ENCODE results near the gene HIF1AN. TPM values are rescaled to one million over a fixed set of nuclear protein-coding genes. Genes with fewer than 3 reads are reported as not detected.
A peak's percentile ranks its signal among the peaks of the same experiment; 100 is the strongest.

Gene HIF1AN
- total RNA-seq, 1 donor from 2014 or later = 13.0 TPM

DNA sequence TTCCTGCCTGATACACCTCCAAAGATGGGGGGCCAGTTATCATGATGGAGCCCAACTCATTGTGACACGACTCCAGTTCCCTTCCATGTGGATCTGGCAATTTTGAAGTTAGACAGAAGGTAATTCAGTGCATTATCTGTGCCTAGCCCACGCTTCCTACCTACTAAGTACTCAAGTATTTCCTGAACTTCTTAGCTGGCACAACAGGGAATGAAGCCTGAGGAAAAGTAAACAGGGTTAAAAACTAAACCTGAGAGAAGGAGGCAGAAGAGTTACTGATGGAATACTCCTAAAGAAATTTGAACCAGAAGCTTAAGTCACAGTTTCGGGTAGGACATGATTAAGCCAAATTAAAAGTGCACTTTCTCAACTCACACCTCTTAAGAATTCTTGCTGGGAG is 14.9 kb upstream of the HIF1AN start:
- ATAC-seq (no peak), DNase-seq (ENCODE audit: low spot score) (no peak)

DNA sequence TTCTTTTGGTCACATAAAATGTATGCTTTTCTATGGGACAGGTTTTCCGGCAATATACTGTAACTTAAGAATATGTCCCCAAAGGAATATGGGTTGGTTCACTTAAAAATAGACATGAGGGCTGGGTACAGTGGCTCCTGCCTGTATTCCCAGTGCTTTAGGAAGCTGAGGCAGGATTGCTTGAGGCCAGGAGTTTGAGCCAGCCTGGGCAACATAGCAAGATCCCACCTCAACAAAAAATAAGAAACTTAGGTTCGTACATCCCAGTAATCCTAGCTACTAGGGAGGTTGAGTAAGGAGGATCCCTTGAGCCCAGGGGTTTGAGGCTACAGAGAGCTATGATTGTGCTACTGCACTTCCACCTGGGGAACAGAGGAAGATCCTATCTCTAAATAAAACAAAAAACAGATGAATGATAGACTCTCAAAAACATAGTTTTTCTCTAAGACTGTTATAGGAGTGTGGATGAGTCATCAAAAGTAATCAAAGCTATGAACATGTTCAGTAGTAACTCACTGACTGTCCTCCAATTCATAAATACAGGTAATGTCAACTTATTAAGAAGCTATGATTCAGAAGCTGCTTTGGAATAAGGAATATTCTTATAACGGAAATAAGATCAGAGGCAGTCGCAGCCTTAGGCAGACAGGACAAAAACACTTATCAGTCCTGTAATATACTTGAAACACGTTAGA is 13.5 kb upstream of the HIF1AN start:
- no peak for ATAC-seq
- DNase-seq (ENCODE audit: low spot score) = no peak

DNA sequence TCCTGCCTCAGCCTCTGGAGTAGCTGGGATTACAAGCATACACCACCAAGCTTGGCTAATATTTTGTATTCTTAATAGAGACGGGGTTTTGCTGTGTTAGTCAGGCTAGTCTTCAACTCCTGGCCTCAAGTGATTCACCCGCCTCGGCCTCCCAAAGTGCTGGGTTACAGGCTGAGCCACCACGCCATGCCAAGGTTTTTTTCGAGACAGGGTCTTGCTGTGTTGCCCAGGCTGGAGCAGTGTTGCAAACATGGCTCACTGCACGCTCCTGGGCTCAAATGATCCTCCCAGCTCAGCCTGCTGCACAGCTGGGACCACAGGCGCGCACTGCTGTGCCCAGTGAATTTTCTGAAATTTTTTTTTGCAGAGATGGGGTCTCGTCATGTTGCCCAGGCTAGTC is 12.8 kb upstream of the HIF1AN start:
- DNase-seq (ENCODE audit: low spot score) (no peak), ATAC-seq (no peak)

DNA sequence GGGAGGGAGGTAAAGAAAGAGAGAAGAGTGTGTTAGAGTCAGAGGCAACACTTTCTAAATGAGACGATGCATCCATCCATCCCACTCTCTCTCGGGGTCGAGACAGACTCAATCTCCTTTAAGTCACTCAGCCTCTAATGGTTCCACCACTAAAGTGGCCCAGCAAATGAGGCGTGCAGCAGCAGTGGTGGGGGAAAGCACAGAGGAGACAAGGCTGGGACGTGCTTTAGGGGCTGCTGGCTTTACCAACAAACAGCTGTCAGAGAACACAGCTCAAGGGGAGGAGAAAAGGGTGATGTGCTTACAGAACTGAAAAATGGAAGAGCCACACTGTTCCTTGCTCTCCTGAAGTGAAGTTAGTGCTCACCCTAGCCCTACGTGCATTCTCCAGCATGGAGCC is 11.5 kb upstream of the HIF1AN start:
- DNase-seq (ENCODE audit: low spot score) (no peak), ATAC-seq (no peak)

DNA sequence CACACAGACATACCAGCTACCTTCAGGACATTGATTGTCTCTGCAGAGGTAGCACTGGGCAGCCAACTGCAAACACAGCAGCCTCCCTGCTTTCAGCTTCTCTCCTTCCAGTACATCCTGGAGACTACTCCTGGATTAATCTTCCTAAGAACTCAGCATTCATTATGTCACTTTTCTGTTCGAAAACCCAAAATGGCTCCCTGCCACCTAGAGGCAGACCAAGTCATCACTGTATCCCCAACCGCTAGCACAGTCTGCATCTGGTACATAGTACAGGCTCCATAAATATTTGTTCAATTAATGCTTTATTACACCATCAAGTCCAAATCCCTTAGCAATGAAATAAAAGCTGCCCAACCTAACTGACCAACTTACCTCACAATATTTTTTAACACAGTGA is 11.1 kb upstream of the HIF1AN start:
- DNase-seq (ENCODE audit: low spot score) (no peak), ATAC-seq (no peak)

DNA sequence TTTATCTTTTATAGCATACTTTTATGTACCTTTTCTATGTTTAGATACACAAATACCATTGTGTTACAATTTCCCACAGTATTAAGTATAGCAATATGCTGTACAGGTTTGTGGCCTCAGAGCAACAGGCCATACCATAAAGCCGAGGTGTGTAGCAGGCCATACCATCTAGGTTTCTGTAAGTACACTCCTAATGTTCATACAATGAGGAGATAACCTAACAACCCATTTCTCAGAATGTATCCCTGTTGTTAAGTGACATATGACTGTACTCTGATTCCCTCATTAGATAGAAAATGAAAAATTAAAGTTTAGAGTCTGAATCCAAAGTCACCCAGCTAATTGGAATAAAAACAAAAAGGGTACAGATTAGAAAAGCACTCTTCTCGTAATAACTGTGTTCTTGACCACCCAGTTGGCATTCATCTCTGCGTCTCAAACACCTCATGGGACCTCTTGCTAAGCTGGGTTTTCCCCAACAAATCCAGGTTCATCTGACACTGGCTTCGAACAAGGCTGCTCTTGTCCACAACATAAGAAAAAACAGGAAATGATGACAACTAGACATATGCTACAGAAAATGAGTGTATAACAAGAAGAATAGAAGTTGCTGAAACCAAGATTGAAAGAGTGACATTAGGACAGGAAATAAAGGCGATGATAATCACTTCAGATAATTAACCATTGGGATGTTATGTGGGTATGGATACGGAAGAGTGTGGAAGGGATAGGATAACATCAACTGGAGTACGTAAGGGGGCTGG is 7.4 kb upstream of the HIF1AN start:
- no peak for DNase-seq (ENCODE audit: low spot score)
- ATAC-seq = no peak

DNA sequence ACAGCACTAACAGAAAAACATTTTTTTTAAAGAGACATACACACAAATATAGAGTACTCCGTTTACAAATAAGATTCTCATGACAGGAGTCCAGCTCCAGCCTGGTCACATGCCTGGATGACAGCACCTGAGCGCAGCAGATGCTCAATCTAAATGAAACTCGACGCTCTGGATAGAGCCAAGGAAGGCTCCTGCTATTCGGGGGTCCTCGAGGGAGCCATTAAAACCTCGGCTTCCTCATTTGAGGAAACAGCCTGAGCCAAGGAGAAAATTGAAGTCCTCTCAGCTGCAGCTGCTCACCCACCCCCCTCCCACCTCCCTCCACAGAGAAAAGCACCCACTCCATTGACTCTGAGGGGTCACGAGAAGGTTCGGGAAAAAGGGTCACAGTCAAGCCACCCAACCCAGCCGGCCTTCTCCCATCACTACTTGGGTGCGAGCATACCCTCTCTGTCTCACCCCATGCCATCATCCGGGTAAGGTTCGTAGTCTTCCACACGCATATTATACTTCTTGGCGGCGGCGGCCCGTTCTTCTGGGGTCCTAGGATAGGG is 6.7 kb upstream of the HIF1AN start:
- DNase-seq (ENCODE audit: low spot score) (no peak), ATAC-seq (no peak)

DNA sequence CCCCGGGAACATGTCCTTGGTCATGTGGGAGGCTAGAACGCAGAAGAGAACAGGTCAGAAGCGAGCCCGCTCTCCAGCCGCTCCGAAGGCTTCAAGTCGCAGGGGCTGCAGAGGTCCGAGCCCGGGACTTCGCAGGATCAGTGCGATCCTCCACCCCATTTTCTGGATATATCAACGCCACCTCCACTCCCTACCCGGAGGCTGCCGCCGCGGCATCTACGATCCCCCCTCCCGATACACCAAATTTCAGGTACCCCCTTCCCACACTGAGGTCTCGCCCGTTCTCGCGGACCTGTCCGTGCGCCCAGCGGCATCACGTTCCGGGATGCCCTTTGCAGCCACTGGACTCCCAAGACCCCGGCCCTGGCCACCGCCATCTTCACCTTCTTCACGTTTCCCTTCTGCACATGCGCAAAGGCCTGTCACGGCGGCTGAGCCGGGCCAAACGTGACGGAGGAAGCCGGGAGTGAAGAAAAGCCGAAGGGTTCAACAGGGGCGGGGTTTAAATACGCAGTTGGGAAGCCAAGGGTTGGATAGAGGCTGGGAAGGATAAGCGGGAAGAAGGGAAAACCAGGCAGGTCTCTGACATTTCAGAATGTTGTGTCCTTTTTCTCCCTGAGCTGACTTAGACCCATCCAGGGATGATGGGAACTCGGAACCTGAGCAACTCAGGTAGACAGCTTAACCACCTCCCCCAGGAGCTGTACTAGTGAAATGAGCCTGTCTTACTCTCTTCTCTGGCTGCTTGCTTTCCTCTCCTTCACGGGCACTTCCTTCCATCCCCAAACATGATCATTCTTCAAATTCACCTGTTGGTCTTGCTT is 6.1 kb upstream of the HIF1AN start, which contains the start of gene NDUFB8:
NDUFB8 (minus strand) TSS at position 397 of the 824 bp plus-strand sequence; CDS start at position 377, 20 bp downstream.
- ATAC-seq (peak; percentile 94), DNase-seq (ENCODE audit: low spot score) (peak; percentile 93)

DNA sequence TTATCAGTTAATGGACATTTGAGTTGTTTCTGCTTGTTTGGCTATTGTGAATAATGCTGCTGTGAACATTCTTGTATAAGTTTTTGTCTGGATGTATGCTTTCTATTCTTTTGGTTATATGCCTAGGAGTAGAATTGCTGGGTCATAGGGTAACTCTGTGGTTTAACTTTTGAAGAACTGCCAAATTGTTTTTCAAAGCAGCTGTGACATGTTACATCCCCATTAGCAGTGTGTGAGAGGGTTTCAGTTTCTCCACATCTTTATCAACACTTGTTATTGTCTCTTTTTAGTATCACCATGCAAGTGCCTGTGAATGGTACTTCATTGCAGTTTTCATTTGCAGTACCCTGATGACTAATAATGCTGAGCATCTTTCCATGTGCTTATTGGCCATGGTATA is 4.0 kb upstream of the HIF1AN start:
- DNase-seq (ENCODE audit: low spot score) (no peak), ATAC-seq (no peak)

DNA sequence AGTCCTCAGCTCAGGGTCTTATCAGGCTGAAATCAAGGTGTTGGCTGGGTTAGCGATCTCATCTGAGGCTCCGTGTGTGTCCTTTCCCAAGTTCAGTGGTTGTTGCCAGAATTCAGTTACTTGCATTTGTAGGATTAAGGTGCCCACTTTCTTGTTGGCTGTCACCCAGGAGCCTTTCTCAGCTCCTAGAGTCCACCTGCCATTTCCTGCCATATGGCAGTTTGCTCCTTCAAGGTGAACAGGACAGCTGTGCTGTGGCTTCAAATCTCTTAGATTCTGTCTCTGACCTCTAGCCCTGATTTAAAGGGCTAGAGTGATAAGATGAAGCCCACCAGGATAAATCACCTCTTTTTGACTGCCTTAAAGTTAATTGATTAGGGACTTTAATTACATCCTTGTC is 1.0 kb upstream of the HIF1AN start:
- no peak for DNase-seq (ENCODE audit: low spot score)
- ATAC-seq = no peak

DNA sequence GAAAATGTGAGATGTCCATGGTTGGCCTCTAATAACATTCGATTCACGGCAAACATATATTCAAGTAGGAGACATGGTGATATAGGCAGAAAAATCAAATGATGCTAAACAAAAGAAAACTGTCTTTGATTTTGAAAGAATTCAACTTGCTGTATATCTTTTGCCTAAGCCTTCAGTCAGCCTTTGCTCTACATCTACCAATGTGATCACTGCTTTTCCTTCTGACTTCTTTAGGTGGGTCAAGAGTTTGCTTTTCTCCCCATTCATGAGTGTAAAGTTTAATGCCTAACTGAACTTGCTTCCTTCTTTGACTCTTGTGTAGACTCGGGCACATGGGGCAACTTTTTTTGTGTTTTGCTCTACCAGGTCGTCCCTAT is 417 bp upstream of the HIF1AN start:
- peak; percentile 24 for ATAC-seq
- no peak for DNase-seq (ENCODE audit: low spot score)

DNA sequence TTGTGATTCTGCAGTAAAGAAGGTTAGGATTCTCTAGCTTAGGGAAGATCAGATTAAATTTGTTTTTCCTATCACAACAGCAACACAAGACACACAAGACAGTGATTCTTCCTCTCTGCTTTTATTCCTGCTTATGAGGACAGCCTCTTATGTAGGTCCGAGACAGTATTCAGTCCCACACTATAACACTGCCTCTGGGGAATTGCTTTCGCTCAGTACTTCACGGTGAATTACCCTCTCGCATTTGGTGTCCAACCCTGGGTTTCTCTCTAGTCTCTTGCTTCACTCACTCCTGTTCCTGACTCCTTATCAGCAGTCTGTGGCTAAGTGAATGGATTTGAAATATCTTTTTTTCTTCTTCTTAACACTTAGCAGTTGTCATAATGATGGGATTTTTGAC is 1.7 kb downstream of the HIF1AN start:
- no peak for DNase-seq (ENCODE audit: low spot score)
- no peak for ATAC-seq

DNA sequence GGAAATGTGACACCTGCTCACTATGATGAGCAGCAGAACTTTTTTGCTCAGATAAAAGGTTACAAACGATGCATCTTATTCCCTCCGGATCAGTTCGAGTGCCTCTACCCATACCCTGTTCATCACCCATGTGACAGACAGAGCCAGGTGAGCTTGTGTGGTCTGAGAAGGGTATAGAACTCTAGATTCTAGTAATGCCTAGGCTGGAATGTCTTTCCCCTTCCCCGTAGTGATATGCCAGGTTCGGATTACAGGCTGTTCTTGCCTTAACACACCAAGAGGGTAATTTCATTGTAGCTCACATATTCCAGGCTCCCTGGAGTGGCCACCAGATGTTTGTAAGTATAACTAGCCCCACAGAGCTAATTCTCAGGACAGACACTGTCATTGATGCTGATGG is 9.2 kb downstream of the HIF1AN start:
- ATAC-seq = no peak
- DNase-seq (ENCODE audit: low spot score) = no peak

DNA sequence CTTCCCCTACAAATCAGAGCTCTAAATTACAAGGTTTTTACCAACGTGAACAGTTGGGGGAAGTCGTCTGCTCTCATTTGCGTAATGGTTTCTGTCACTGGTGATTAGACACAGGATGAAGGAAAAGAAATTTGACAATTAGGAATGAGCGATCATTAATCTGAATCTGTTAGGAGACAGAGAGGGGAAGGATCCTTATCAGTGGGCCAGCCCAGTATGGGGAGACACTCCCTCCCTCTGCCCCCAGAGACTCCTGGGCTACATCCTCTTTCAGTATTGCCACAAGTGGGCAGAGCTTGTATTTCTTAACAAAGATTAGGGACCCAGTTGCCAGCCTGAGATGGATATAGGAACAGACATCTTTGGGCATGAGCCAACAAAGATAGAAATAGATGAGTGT is 15.5 kb downstream of the HIF1AN start:
- ATAC-seq (no peak), DNase-seq (ENCODE audit: low spot score) (no peak)

DNA sequence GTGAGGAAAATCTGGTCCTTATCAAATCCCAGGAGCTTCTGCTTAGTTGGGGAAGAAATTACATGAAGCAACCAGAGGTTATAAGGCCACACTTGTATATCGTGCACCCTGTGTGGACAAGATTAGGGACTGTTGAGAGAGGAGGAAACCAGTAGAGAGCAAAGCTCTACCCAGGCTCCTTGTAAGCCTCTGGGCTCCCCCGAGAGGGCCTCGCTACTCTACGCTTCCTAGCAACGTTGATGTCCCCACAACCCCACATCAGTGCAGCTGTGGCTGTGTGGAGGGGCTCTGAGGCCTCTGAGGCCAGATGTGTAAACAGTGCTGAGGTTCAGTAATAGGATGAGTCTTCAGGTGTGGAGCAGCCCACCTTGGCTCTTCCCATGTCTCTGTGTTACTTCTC is 16.0 kb downstream of the HIF1AN start:
- no peak for ATAC-seq
- no peak for DNase-seq (ENCODE audit: low spot score)

DNA sequence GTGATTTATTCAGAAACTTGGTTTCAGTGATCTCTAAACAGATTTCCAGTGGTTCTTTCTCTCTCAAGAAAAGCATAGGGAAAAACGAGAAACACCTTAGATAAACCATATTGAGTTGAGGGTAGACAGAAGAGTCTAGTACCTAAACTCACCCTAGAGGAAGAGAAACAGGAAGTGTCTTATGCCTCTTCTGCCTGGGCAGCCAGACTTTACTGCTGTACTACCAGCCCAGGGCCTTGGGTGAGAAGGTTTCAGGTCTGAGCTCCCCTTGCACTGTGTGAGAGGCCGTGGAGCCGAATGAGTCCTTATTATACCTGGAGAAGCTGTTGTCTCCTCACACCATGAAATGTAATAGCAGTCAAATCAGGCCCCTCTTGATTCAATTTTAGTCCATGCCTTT is 18.2 kb downstream of the HIF1AN start:
- DNase-seq (ENCODE audit: low spot score) (no peak), ATAC-seq (no peak)

DNA sequence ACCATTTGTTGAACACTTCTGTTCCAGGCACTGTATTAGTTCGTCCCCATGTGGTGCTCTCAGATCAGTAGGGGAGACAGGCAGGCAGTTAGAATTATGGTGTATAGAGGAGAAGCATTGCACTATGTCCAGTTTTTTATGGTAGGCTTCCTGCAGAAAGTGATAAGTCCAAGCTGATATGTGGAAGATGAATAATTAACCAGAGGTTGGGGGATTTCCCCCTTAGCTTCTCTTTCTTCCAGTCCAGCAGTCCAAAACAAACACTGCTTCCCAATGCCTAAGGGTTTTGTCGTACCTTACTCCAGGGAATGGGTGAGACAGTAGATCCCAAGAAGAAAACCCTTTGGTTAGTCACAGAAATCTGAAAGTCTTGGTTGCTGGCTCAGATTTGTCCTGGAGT is 19.2 kb downstream of the HIF1AN start:
- DNase-seq (ENCODE audit: low spot score) = no peak
- peak; percentile 82 for ATAC-seq

DNA sequence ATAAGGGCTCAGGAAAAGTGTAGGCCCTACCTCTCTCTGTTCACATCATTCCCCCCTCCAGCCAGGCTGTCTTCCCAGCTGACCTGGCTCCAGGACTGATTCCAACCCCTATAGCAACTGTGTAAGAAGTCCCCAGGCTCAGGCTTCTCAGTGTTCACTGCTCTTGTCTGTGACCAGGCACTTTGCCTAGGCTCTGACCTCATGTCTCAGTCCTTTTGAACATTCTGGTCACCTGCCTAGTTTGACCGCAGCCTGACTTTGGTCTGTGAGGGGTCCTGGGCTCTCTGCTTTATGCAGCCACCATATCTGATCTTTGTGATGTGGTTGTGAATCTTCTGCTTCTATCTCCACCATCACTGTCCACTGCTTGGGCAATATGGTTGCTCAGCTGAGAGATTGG is 24.5 kb downstream of the HIF1AN start:
- DNase-seq (ENCODE audit: low spot score) = no peak
- no peak for ATAC-seq

DNA sequence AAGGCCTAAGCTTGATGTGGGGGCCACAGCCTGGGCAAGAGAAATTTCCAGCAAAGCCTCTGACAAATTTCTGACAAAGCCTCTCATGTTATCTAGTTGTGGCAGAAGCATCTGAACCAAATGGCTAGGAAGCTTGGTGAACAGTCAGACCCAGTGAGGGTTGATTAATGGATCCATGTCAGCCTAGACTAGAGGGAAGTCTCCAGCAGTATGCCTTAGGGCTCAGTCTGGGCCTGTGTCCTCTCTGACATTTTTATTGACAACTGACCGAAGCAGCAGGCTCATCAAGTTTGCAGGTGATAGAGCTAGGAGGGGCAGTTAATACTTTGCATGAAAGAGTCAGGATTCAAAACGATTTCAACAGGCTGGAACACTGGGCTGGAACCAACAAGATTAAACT is 25.3 kb downstream of the HIF1AN start:
- ATAC-seq = no peak
- DNase-seq (ENCODE audit: low spot score) = no peak

DNA sequence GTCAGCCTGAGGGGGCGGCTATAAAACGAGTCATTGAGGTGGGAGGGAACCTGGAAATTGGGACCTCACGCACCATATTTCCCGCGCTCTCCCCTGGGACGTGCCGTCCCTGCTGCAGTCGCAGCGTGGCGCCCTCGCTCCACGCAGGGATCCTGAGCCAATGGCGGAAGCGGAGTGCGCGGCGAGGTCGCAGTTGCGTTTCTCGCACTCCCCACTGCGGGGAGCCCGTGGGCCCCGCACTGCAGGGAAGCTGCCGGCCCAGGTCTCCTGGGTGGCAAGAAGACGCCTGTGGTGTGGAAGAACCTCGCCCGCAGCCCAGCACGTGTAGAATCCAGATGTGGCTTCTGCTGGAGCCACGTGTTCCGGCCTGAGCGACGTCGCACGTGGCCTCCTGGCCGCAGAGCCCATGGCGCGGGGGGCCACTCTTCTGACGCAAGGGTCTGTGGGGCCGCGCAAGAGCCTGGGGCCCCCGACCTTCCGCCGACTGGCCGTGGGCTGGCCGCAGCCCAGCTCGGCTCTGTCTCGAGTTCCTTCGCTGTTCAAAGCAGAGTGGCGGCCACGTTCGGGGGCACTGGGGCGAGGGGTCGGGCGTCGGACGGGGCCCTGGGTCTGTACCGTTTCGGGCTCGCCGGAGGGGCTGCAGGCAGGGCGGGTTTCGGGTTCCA is 26.4 kb downstream of the HIF1AN start:
- DNase-seq (ENCODE audit: low spot score) (peak; percentile 66), ATAC-seq (peak; percentile 95)
